A549 (cell line): ENCODE measurements around the gene EEIG1. TPM values are rescaled to one million over a fixed set of nuclear protein-coding genes. Genes with fewer than 3 reads are reported as not detected.
A peak's percentile ranks its signal among the peaks of the same experiment; 100 is the strongest.

ENCODE experiments used
- ATAC-seq, 2 experiments: fragments of 200-7000 bp in 1 of 2; fragments of >200 bp in 1 of 2; cut with Nextera tagmentation in 1 of 2; cut with Tn5 transposase in 1 of 2; 3 replicates each; pipeline versions ENCODE4 v1.8.0 to v1.9.1; 2018 to 2020; ENCODE audit warnings: mild to moderate bottlenecking in 1 of 2, moderate library complexity in 1 of 2
- CTCF ChIA-PET: fragments of 300-600 bp; sonication (Branson Sonifier 250); formaldehyde crosslinking; extraction: SDS; loops from one replicate; lab custom pipeline; 2021; ENCODE audit warnings: antibody characterized with exemption, inconsistent platforms; lab: Yijun Ruan, JAX
- POLR2A ChIA-PET: fragments of 350-600 bp; formaldehyde crosslinking; extraction: SDS; loops from one replicate; lab custom pipeline; 2021; ENCODE audit warnings: antibody characterized with exemption, inconsistent platforms; lab: Yijun Ruan, JAX
- DNase-seq, 2 experiments: peaks; one replicate each; pipeline versions ENCODE4 v3.0.0 to v3.0.0-alpha.2; 2011 to 2016; ENCODE audit warnings: low read depth in 1 of 2, low spot score in 1 of 2
- FAIRE-seq: peaks from 2 replicates; lab custom pipeline; 2011; peaks lifted over from hg19 to GRCh38; lab: Jason Lieb, UNC
- H3K27ac ChIP-seq, 2 experiments: fragments of >200 bp; sonication (Bioruptor Twin); formaldehyde crosslinking; 3 replicates each; pipeline ENCODE4 v1.5.1; 2016 to 2017
- H3K4me1 ChIP-seq: fragments of >200 bp; sonication (Bioruptor Twin); formaldehyde crosslinking; 3 replicates; pipeline ENCODE4 v1.6.1; 2016
- H3K4me2 ChIP-seq: fragments of >200 bp; sonication (Bioruptor Twin); formaldehyde crosslinking; 3 replicates; pipeline ENCODE4 v1.6.1; 2016
- H3K4me3 ChIP-seq: fragments of >200 bp; sonication (Bioruptor Twin); formaldehyde crosslinking; 3 replicates; pipeline ENCODE4 v1.5.1; 2016
- H3K9me3 ChIP-seq: fragments of >200 bp; sonication (Bioruptor Twin); formaldehyde crosslinking; 3 replicates; pipeline ENCODE4 v1.6.1; 2016
- BHLHE40 ChIP-seq: IDR thresholded peaks from 2 replicates; pipeline ENCODE4 v1.6.1; 2012; ENCODE audit warnings: low read depth, low read length, inconsistent platforms
- CBX2 ChIP-seq: fragments of 200-600 bp; sonication (generic); IDR thresholded peaks from 2 replicates; pipeline ENCODE4 v1.6.1; 2016; ENCODE audit warnings: low read depth, mild to moderate bottlenecking, borderline replicate concordance
- CEBPB ChIP-seq, 2 experiments: fragments of >200 bp in 1 of 2; sonication (Bioruptor Twin) in 1 of 2; formaldehyde crosslinking in 1 of 2; IDR thresholded peaks; 2 replicates each; pipeline ENCODE4 v1.6.1; 2012 to 2016
- CHD2 ChIP-seq: fragments of 150-350 bp; IDR thresholded peaks from 2 replicates; pipeline ENCODE4 v1.6.1; 2014; ENCODE audit warnings: low read length; ENCODE audit not compliant: partially characterized antibody
- CHD4 ChIP-seq: fragments of 200-600 bp; sonication (generic); IDR thresholded peaks from 2 replicates; pipeline ENCODE4 v1.6.1; 2016; ENCODE audit warnings: antibody characterized with exemption, mild to moderate bottlenecking, borderline replicate concordance
- EHMT2 ChIP-seq: fragments of 200-600 bp; sonication (generic); IDR thresholded peaks from 2 replicates; pipeline ENCODE4 v1.6.1; 2016; ENCODE audit warnings: antibody characterized with exemption, low read depth, mild to moderate bottlenecking, moderate library complexity
- EP300 ChIP-seq, 2 experiments: fragments of >200 bp; sonication (Bioruptor Twin); formaldehyde crosslinking; IDR thresholded peaks; 2 replicates in 1 of 2; 3 replicates in 1 of 2; pipeline ENCODE4 v1.6.1; 2016 to 2017
- FOSB ChIP-seq: fragments of 250-450 bp; sonication (Bioruptor Pico); IDR thresholded peaks from 2 replicates; pipeline ENCODE4 v1.5.0; 2020; ENCODE audit warnings: mild to moderate bottlenecking, moderate library complexity
- FOSL2 ChIP-seq, 2 experiments: fragments of 450-650 bp in 1 of 2; fragments of >200 bp in 1 of 2; sonication (Bioruptor Twin) in 1 of 2; formaldehyde crosslinking; IDR thresholded peaks; 2 replicates each; pipeline versions ENCODE4 v1.5.0 to v1.6.1; 2016 to 2020; ENCODE audit warnings: mild to moderate bottlenecking in 1 of 2, moderate library complexity in 1 of 2
- FOXS1 ChIP-seq: fragments of 250-450 bp; sonication (Bioruptor Pico); IDR thresholded peaks from 2 replicates; pipeline ENCODE4 v1.5.0; 2020; ENCODE audit warnings: mild to moderate bottlenecking, moderate library complexity
- GATA3 ChIP-seq: IDR thresholded peaks from 2 replicates; pipeline ENCODE4 v1.6.1; 2012; ENCODE audit warnings: borderline replicate concordance
- HMGXB4 ChIP-seq: fragments of 250-450 bp; sonication (Bioruptor Pico); IDR thresholded peaks from 2 replicates; pipeline ENCODE4 v1.5.0; 2021; ENCODE audit warnings: mild to moderate bottlenecking, moderate library complexity, borderline replicate concordance
- HOXB13 ChIP-seq: fragments of 250-450 bp; sonication (Bioruptor Pico); IDR thresholded peaks from 2 replicates; pipeline ENCODE4 v1.5.0; 2020; ENCODE audit warnings: low read depth, mild to moderate bottlenecking, moderate library complexity
- JUN ChIP-seq, 2 experiments: fragments of >200 bp; sonication (Bioruptor Twin); formaldehyde crosslinking; IDR thresholded peaks; 2 replicates in 1 of 2; 3 replicates in 1 of 2; pipeline ENCODE4 v1.6.1; 2016 to 2017
- JUNB ChIP-seq: fragments of >200 bp; sonication (Bioruptor Twin); formaldehyde crosslinking; IDR thresholded peaks from 2 replicates; pipeline ENCODE4 v1.6.1; 2016
- MAFK ChIP-seq: fragments of 450-650 bp; IDR thresholded peaks from 2 replicates; pipeline ENCODE4 v1.6.1; 2014; ENCODE audit not compliant: partially characterized antibody
- NFE2L2 ChIP-seq: fragments of 150-350 bp; conservative IDR thresholded peaks from 2 replicates; pipeline ENCODE4 v1.6.1; 2014; ENCODE audit warnings: low read length
- NPAS2 ChIP-seq: fragments of 250-450 bp; sonication (Bioruptor Pico); IDR thresholded peaks from 2 replicates; pipeline ENCODE4 v1.8.0; 2022; ENCODE audit warnings: mild to moderate bottlenecking, moderate library complexity, borderline replicate concordance
- NR3C1 ChIP-seq: fragments of >200 bp; sonication (Bioruptor Twin); formaldehyde crosslinking; IDR thresholded peaks from 3 replicates; pipeline ENCODE4 v1.6.1; 2017
- POLR2A ChIP-seq: IDR thresholded peaks from 2 replicates; pipeline ENCODE4 v1.6.1; 2012; ENCODE audit warnings: mild to moderate bottlenecking, low read length
- RAD21 ChIP-seq, 2 experiments: fragments of >200 bp in 1 of 2; sonication (Bioruptor Twin) in 1 of 2; formaldehyde crosslinking in 1 of 2; IDR thresholded peaks in 1 of 2; conservative IDR thresholded peaks in 1 of 2; 2 replicates in 1 of 2; 3 replicates in 1 of 2; pipeline ENCODE4 v1.6.1; 2012 to 2018; ENCODE audit warnings: inconsistent platforms in 1 of 2
- RCOR1 ChIP-seq: fragments of 150-350 bp; IDR thresholded peaks from 2 replicates; pipeline ENCODE4 v1.6.1; 2014; ENCODE audit warnings: antibody characterized with exemption, low read length, low read depth
- RNF2 ChIP-seq: fragments of 200-600 bp; sonication (generic); IDR thresholded peaks from 2 replicates; pipeline ENCODE4 v1.6.1; 2016; ENCODE audit warnings: low read depth, mild to moderate bottlenecking, antibody characterized with exemption, moderate library complexity, borderline replicate concordance
- TFCP2L1 ChIP-seq: fragments of 250-450 bp; sonication (Bioruptor Pico); IDR thresholded peaks from 2 replicates; pipeline ENCODE4 v1.5.0; 2021; ENCODE audit warnings: mild to moderate bottlenecking
- TP53 ChIP-seq: fragments of 250-450 bp; sonication (Bioruptor Pico); IDR thresholded peaks from 2 replicates; pipeline ENCODE4 v1.5.0; 2021; ENCODE audit warnings: mild to moderate bottlenecking, moderate library complexity
- ZNF302 ChIP-seq: fragments of 250-450 bp; sonication (Bioruptor Pico); IDR thresholded peaks from 2 replicates; pipeline ENCODE4 v1.9.0; 2021; ENCODE audit warnings: inconsistent platforms, mild to moderate bottlenecking, moderate library complexity
- ZSCAN20 ChIP-seq: fragments of 250-450 bp; sonication (Bioruptor Pico); IDR thresholded peaks from 2 replicates; pipeline ENCODE4 v1.8.0; 2022; ENCODE audit warnings: mild to moderate bottlenecking, moderate library complexity
- WGBS: methylation state at CpG from one replicate; pipeline ENCODE4 v1.1.6; 2017; ENCODE audit errors: missing lambda C conversion rate; 5-methylcytosine and 5-hydroxymethylcytosine counted together
- polyA plus RNA-seq, 4 experiments: library from polyadenylated mRNA; depleted of rRNA in 3 of 4; stranded (reverse); fragments of >200 nt; fragmentation: RNase III in 1 of 4; extraction: RNeasy Plus Mini Kit Qiagen cat#74134 plus additional on column Dnase treatment in 1 of 4; gene quantifications; 2 replicates in 3 of 4; 3 replicates in 1 of 4; pipeline ENCODE4 v1.2.3, GENCODE V29; 2011 to 2017
- TF ChIP-seq, protein P1 (sequence below): IDR thresholded peaks from 2 replicates; pipeline ENCODE4 v1.6.1; 2012
- TF ChIP-seq, protein P2 (sequence below): fragments of 150-350 bp; IDR thresholded peaks from 2 replicates; pipeline ENCODE4 v1.6.1; 2014; ENCODE audit warnings: low read depth, mild to moderate bottlenecking, low read length

Gene EEIG1
- polyA plus RNA-seq, 2 of the 4 experiments (the other 2 are of a cell fraction): 30.3 to 33.0 TPM

GRCh38 chr9:127949827-127950512 lies 30.8 kb downstream of the EEIG1 start:
- 89% methylated on average over 12 of the region's 17 CpGs for WGBS
- FAIRE-seq (no peak), DNase-seq (no peak), ATAC-seq (no peak)
- H3K4me1 ChIP-seq: peaks cover 36% of the 10 kb centered on the region
- TF ChIP-seq CBX2 (no peak), NFE2L2 (no peak), ZSCAN20 (CRISPR knock-in tag) (no peak), FOSB (CRISPR knock-in tag) (no peak), HMGXB4 (CRISPR knock-in tag) (no peak), FOXS1 (CRISPR knock-in tag) (no peak), NPAS2 (CRISPR knock-in tag) (no peak), HOXB13 (CRISPR knock-in tag) (no peak), FOSL2 (IDR thresholded peaks at IDR 0.05) (no peak), FOSL2 (CRISPR knock-in tag; IDR thresholded peaks at IDR 0.05) (no peak), RNF2 (no peak), MAFK (no peak), POLR2A (no peak), JUN (IDR thresholded peaks at IDR 0.05) (no peak), RCOR1 (no peak), EHMT2 (no peak), TFCP2L1 (CRISPR knock-in tag) (no peak), RAD21 (conservative IDR thresholded peaks at IDR 0.05 in 1 of 2, IDR thresholded peaks at IDR 0.05 in 1 of 2) (no peak), ZNF302 (CRISPR knock-in tag) (no peak)
- TF ChIP-seq, protein P1, sequence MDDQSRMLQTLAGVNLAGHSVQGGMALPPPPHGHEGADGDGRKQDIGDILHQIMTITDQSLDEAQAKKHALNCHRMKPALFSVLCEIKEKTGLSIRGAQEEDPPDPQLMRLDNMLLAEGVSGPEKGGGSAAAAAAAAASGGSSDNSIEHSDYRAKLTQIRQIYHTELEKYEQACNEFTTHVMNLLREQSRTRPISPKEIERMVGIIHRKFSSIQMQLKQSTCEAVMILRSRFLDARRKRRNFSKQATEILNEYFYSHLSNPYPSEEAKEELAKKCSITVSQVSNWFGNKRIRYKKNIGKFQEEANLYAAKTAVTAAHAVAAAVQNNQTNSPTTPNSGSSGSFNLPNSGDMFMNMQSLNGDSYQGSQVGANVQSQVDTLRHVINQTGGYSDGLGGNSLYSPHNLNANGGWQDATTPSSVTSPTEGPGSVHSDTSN: no peak
- TF ChIP-seq, protein P2, sequence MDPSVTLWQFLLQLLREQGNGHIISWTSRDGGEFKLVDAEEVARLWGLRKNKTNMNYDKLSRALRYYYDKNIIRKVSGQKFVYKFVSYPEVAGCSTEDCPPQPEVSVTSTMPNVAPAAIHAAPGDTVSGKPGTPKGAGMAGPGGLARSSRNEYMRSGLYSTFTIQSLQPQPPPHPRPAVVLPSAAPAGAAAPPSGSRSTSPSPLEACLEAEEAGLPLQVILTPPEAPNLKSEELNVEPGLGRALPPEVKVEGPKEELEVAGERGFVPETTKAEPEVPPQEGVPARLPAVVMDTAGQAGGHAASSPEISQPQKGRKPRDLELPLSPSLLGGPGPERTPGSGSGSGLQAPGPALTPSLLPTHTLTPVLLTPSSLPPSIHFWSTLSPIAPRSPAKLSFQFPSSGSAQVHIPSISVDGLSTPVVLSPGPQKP: no peak
- no peak overlapping the region for H3K4me2 ChIP-seq
- H3K4me3 ChIP-seq: no peak overlapping the region
- no peaks in the 10 kb centered on the region for H3K9me3 ChIP-seq
- H3K27ac ChIP-seq: peak overlapping the region in 1 of 2 experiments; percentile 53; a peak in 2 of 6 replicates
- CTCF ChIA-PET: interaction anchor here (0.9 to 35.7 kb wide), 7 partner anchors 5 to 168 kb away, joined by 3 to 827 read pairs (median 16); partner anchors contain the start of gene DPM2
- POLR2A ChIA-PET: no interaction called here

- Histone ChIP-seq H3K4me3 (no peak overlapping the region), H3K4me1 (peaks cover 25% of the 10 kb centered on the region), H3K4me2 (no peak overlapping the region), H3K9me3 (no peaks in the 10 kb centered on the region), H3K27ac (peak overlapping the region in 1 of 2 experiments; percentile 55; a peak in 3 of 6 replicates)
- DNase-seq (no peak), FAIRE-seq (no peak), ATAC-seq (no peak)
- 95% methylated on average over 11 of the region's 17 CpGs for WGBS
- ChIA-PET POLR2A (no interaction called here), CTCF (interaction anchor here (1.0 to 35.7 kb wide), 7 partner anchors 11 to 170 kb away, joined by 3 to 827 read pairs (median 5); partner anchors contain the start of genes EEIG1 and PIP5KL1)
- TF ChIP-seq HMGXB4 (CRISPR knock-in tag) (no peak), TP53 (no peak), JUNB (no peak), ZSCAN20 (CRISPR knock-in tag) (no peak), EP300 (IDR thresholded peaks at IDR 0.05) (no peak), GATA3 (no peak), NR3C1 (no peak), CHD4 (no peak), CEBPB (IDR thresholded peaks at IDR 0.05) (no peak), MAFK (no peak), CBX2 (no peak), ZNF302 (CRISPR knock-in tag) (no peak), BHLHE40 (no peak), CHD2 (no peak), NPAS2 (CRISPR knock-in tag) (no peak)
Observed at GRCh38 chr9:127947841-127948710, 32.7 kb downstream of the EEIG1 start.
